GM12892 (cell line): Measurements from ENCODE around the gene MYBBP1A.
"Not testable (repeated sequence)": the region's sequence is repeated elsewhere in the genome, so short reads cannot be mapped to it uniquely, and the experiment has no call there.

ENCODE experiments used
- POLR2A ChIP-seq: IDR thresholded peaks from 2 replicates; pipeline ENCODE4 v1.6.1; 2011; ENCODE audit warnings: low read depth, low read length, control low read depth
- POLR2AphosphoS5 ChIP-seq: IDR thresholded peaks from 2 replicates; pipeline ENCODE4 v1.6.1; 2011; ENCODE audit warnings: low read depth, low read length, control low read depth

GRCh38 chr17:4595685-4596342 lies 40.6 kb upstream of the MYBBP1A start:
- not testable (repeated sequence) for TF ChIP-seq POLR2A, POLR2AphosphoS5
